Activated CD8-positive, alpha-beta memory T cell treated with anti-CD3 and anti-CD28 coated beads, Interleukin-2, amount 10 ng/mL, durations not matched to agents 7 days and 5 days (primary cell): Measurements from ENCODE around the gene CUEDC1. TPM values are rescaled to one million over a fixed set of nuclear protein-coding genes. Genes with fewer than 3 reads are reported as not detected.
"Not testable (repeated sequence)": the region's sequence is repeated elsewhere in the genome, so short reads cannot be mapped to it uniquely, and the experiment has no call there.

Experiments
- ATAC-seq: fragments of 150-1000 bp; cut with Tn5 transposase; one replicate; pipeline ENCODE4 v1.10.0; 2021; ENCODE audit warnings: moderate library complexity
- CTCF ChIA-PET: fragments of 350-600 bp; sonication (Branson Sonifier 250); formaldehyde crosslinking; loops from one replicate; lab custom pipeline; 2021; ENCODE audit warnings: antibody characterized with exemption; lab: Charles Lee
- DNase-seq: peaks from one replicate; pipeline ENCODE4 v3.0.0-alpha.2; 2020
- H3K27ac Mint-ChIP-seq: one replicate; pipeline ENCODE4 v1.8.0; 2021; ENCODE audit warnings: mild to moderate bottlenecking, mixed read lengths
- H3K27me3 Mint-ChIP-seq: one replicate; pipeline ENCODE4 v1.8.0; 2021; ENCODE audit warnings: mixed read lengths
- H3K36me3 Mint-ChIP-seq: one replicate; pipeline ENCODE4 v1.8.0; 2021; ENCODE audit warnings: mild to moderate bottlenecking, mixed read lengths
- H3K4me1 Mint-ChIP-seq: one replicate; pipeline ENCODE4 v1.8.0; 2021; ENCODE audit warnings: mixed read lengths
- H3K4me3 Mint-ChIP-seq: one replicate; pipeline ENCODE4 v1.8.0; 2021; ENCODE audit warnings: mild to moderate bottlenecking, moderate library complexity, mixed read lengths
- H3K9me3 Mint-ChIP-seq: one replicate; pipeline ENCODE4 v1.8.0; 2022; ENCODE audit warnings: low read depth, mixed read lengths
- total RNA-seq, 2 experiments: library from RNA; stranded (reverse); gene quantifications; one replicate each; pipeline ENCODE4 v1.2.3, GENCODE V29; 2021

The CUEDC1 gene
- total RNA-seq, 2 experiments from 2014 or later: not detected

- Mint-ChIP-seq H3K9me3 (no peaks in the 10 kb centered on the region), H3K27me3 (no peaks in the 10 kb centered on the region), H3K4me1 (peaks cover 51% of the 10 kb centered on the region), H3K36me3 (peaks cover 45% of the 10 kb centered on the region), H3K4me3 (no peak overlapping the region), H3K27ac (no peak overlapping the region)
- no peak for ATAC-seq
- no peak for DNase-seq
- CTCF ChIA-PET: interaction anchor here (0.6 to 4.0 kb wide), 4 partner anchors 12 to 30 kb away, joined by 3 to 20 read pairs (median 5); no protein-coding TSS in a partner anchor
Observed at GRCh38 chr17:57982452-57983170, 27.4 kb upstream of the CUEDC1 start.

- Mint-ChIP-seq H3K4me3 (no peak overlapping the region), H3K27ac (no peak overlapping the region), H3K9me3 (no peaks in the 10 kb centered on the region), H3K27me3 (no peaks in the 10 kb centered on the region), H3K4me1 (peaks cover 39% of the 10 kb centered on the region), H3K36me3 (peaks cover 54% of the 10 kb centered on the region)
- ATAC-seq: no peak
- CTCF ChIA-PET: interaction anchor here (1.0 to 4.0 kb wide), 3 partner anchors 18 to 269 kb away, joined by 3 to 20 read pairs (median 3); no protein-coding TSS in a partner anchor
- no peak for DNase-seq
Observed at GRCh38 chr17:57980522-57980921, 25.3 kb upstream of the CUEDC1 start.

GRCh38 chr17:57979076-57979475 is 23.9 kb upstream of the CUEDC1 start:
- H3K4me3 Mint-ChIP-seq: no peak overlapping the region
- peaks cover 58% of the 10 kb centered on the region for H3K36me3 Mint-ChIP-seq
- no peaks in the 10 kb centered on the region for H3K27me3 Mint-ChIP-seq
- no peak for ATAC-seq
- CTCF ChIA-PET: interaction anchor here (1.2 to 4.0 kb wide), 2 partner anchors 20 to 121 kb away, joined by 3 to 20 read pairs; no protein-coding TSS in a partner anchor
- H3K4me1 Mint-ChIP-seq: peaks cover 25% of the 10 kb centered on the region
- H3K9me3 Mint-ChIP-seq: no peaks in the 10 kb centered on the region
- H3K27ac Mint-ChIP-seq: no peak overlapping the region
- DNase-seq: no peak

- no peak for ATAC-seq
- H3K36me3 Mint-ChIP-seq: peaks cover 47% of the 10 kb centered on the region
Observed at GRCh38 chr17:57976594-57976993, 21.4 kb upstream of the CUEDC1 start.

GRCh38 chr17:57975044-57975443 is 19.8 kb upstream of the CUEDC1 start:
- CTCF ChIA-PET: interaction anchor here (1.1 kb wide), 1 partner anchor 20 kb away, joined by 3 read pairs; no protein-coding TSS in a partner anchor
- Mint-ChIP-seq H3K36me3 (peaks cover 39% of the 10 kb centered on the region), H3K4me1 (no peaks in the 10 kb centered on the region), H3K4me3 (no peak overlapping the region), H3K9me3 (no peaks in the 10 kb centered on the region), H3K27me3 (no peaks in the 10 kb centered on the region), H3K27ac (no peak overlapping the region)
- DNase-seq (no peak), ATAC-seq (no peak)

More at GRCh38 chr17:57976594-57976993, 21.4 kb upstream of the CUEDC1 start:
- H3K4me1 Mint-ChIP-seq: peaks cover 4% of the 10 kb centered on the region
- CTCF ChIA-PET: interaction anchor here (1.0 kb wide), 1 partner anchor 10 kb away, joined by 4 read pairs; no protein-coding TSS in a partner anchor
- no peaks in the 10 kb centered on the region for H3K9me3 Mint-ChIP-seq
- no peaks in the 10 kb centered on the region for H3K27me3 Mint-ChIP-seq
- H3K4me3 Mint-ChIP-seq: no peak overlapping the region
- DNase-seq: no peak
- H3K27ac Mint-ChIP-seq: no peak overlapping the region

- H3K4me3 Mint-ChIP-seq, ATAC-seq, H3K9me3 Mint-ChIP-seq, DNase-seq, H3K4me1 Mint-ChIP-seq, H3K27me3 Mint-ChIP-seq, H3K27ac Mint-ChIP-seq, CTCF ChIA-PET: not testable (repeated sequence)
- peaks cover 38% of the 10 kb centered on the region for H3K36me3 Mint-ChIP-seq
Observed at GRCh38 chr17:57974053-57974824, 19.0 kb upstream of the CUEDC1 start.

GRCh38 chr17:57972151-57972550 is 16.9 kb upstream of the CUEDC1 start:
- DNase-seq (no peak), ATAC-seq (no peak)
- H3K9me3 Mint-ChIP-seq: no peaks in the 10 kb centered on the region
- no peak overlapping the region for H3K4me3 Mint-ChIP-seq
- peaks cover 7% of the 10 kb centered on the region for H3K27me3 Mint-ChIP-seq
- CTCF ChIA-PET: interaction anchor here (0.5 to 1.2 kb wide), 2 partner anchors 21 to 255 kb away, joined by 3 to 5 read pairs; no protein-coding TSS in a partner anchor
- H3K27ac Mint-ChIP-seq: no peak overlapping the region
- peaks cover 23% of the 10 kb centered on the region for H3K36me3 Mint-ChIP-seq
- no peaks in the 10 kb centered on the region for H3K4me1 Mint-ChIP-seq

GRCh38 chr17:57971572-57971971 is 16.4 kb upstream of the CUEDC1 start:
- H3K4me1 Mint-ChIP-seq: no peaks in the 10 kb centered on the region
- H3K27ac Mint-ChIP-seq: no peak overlapping the region
- CTCF ChIA-PET: interaction anchor here (0.5 to 1.2 kb wide), 2 partner anchors 20 to 255 kb away, joined by 3 to 5 read pairs; no protein-coding TSS in a partner anchor
- peaks cover 18% of the 10 kb centered on the region for H3K36me3 Mint-ChIP-seq
- no peaks in the 10 kb centered on the region for H3K9me3 Mint-ChIP-seq
- no peak for ATAC-seq
- peaks cover 7% of the 10 kb centered on the region for H3K27me3 Mint-ChIP-seq
- H3K4me3 Mint-ChIP-seq: no peak overlapping the region
- no peak for DNase-seq

GRCh38 chr17:57970710-57971109 is 15.5 kb upstream of the CUEDC1 start:
- Mint-ChIP-seq H3K27ac (no peak overlapping the region), H3K27me3 (peaks cover 7% of the 10 kb centered on the region), H3K4me1 (no peaks in the 10 kb centered on the region), H3K9me3 (no peaks in the 10 kb centered on the region), H3K4me3 (no peak overlapping the region), H3K36me3 (peaks cover 12% of the 10 kb centered on the region)
- ATAC-seq: no peak
- CTCF ChIA-PET: interaction anchor here (1.2 kb wide), 1 partner anchor 256 kb away, joined by 3 read pairs; no protein-coding TSS in a partner anchor
- DNase-seq: no peak

GRCh38 chr17:57968456-57968855 is 13.2 kb upstream of the CUEDC1 start:
- ATAC-seq (no peak), DNase-seq (no peak)
- H3K4me3 Mint-ChIP-seq: no peak overlapping the region
- CTCF ChIA-PET: no interaction called here
- no peak overlapping the region for H3K27ac Mint-ChIP-seq
- no peaks in the 10 kb centered on the region for H3K9me3 Mint-ChIP-seq
- H3K27me3 Mint-ChIP-seq: peaks cover 12% of the 10 kb centered on the region
- no peaks in the 10 kb centered on the region for H3K4me1 Mint-ChIP-seq
- peaks cover 2% of the 10 kb centered on the region for H3K36me3 Mint-ChIP-seq

GRCh38 chr17:57966875-57967274 is 11.7 kb upstream of the CUEDC1 start:
- CTCF ChIA-PET: interaction anchor here (1.1 to 1.9 kb wide), 3 partner anchors 10 to 74 kb away, joined by 3 to 4 read pairs (median 4); no protein-coding TSS in a partner anchor
- Mint-ChIP-seq H3K4me1 (no peaks in the 10 kb centered on the region), H3K36me3 (no peaks in the 10 kb centered on the region), H3K27me3 (peaks cover 25% of the 10 kb centered on the region), H3K27ac (no peak overlapping the region), H3K4me3 (no peak overlapping the region), H3K9me3 (no peaks in the 10 kb centered on the region)
- DNase-seq (no peak), ATAC-seq (no peak)

GRCh38 chr17:57966246-57966645 is 11.0 kb upstream of the CUEDC1 start:
- Mint-ChIP-seq H3K9me3 (no peaks in the 10 kb centered on the region), H3K36me3 (no peaks in the 10 kb centered on the region), H3K27me3 (peaks cover 25% of the 10 kb centered on the region), H3K4me3 (no peak overlapping the region), H3K27ac (no peak overlapping the region), H3K4me1 (no peaks in the 10 kb centered on the region)
- ATAC-seq (no peak), DNase-seq (no peak)
- CTCF ChIA-PET: interaction anchor here (1.6 to 1.9 kb wide), 2 partner anchors 10 to 33 kb away, joined by 4 read pairs; no protein-coding TSS in a partner anchor

GRCh38 chr17:57965521-57966160 is 10.4 kb upstream of the CUEDC1 start:
- CTCF ChIA-PET: interaction anchor here (1.9 kb wide), 1 partner anchor 11 kb away, joined by 4 read pairs; no protein-coding TSS in a partner anchor
- ATAC-seq (no peak), DNase-seq (peak; percentile 30)
- no peak overlapping the region for H3K4me3 Mint-ChIP-seq
- H3K27me3 Mint-ChIP-seq: peaks cover 29% of the 10 kb centered on the region
- H3K9me3 Mint-ChIP-seq: no peaks in the 10 kb centered on the region
- H3K36me3 Mint-ChIP-seq: no peaks in the 10 kb centered on the region
- H3K27ac Mint-ChIP-seq: no peak overlapping the region
- no peaks in the 10 kb centered on the region for H3K4me1 Mint-ChIP-seq
